ENCODE data around the gene MYF6. TPM values are rescaled to one million over a fixed set of nuclear protein-coding genes. Genes with fewer than 3 reads are reported as not detected.

The MYF6 gene
- total RNA-seq, 1 donor from 2014 or later = 1.4 TPM

DNA sequence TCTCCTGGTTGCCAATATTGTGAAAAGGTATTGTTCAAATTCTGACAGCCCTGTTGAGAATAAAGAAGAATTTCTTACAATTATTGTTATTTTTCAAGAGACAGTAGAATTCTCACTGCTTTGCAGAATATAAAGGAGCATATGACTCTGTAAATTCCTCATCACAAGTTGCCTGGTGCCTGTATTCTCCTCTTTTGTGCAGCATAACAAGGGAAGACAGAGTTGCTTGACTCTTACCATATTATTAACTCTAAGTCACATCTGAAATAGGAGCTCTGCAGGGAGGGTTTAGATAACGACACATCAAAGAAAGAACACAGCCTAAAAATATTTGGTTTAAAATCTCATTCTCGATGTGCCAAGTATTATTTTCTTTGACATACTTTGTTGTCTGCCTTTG is 40.4 kb downstream of the MYF6 start:
- Mint-ChIP-seq H3K27me3 (peaks cover 2% of the 10 kb centered on the region), H3K9me3 (no peaks in the 10 kb centered on the region), H3K4me3 (no peak overlapping the region), H3K4me1 (ENCODE audit: unreplicated experiment) (peaks cover 1% of the 10 kb centered on the region), H3K27ac (no peak overlapping the region), H3K36me3 (no peaks in the 10 kb centered on the region)
- TF ChIP-seq CTCF (conservative IDR thresholded peaks at IDR 0.05) = no peak
- no peak for DNase-seq (ENCODE audit: extremely low spot score, unreplicated experiment)

DNA sequence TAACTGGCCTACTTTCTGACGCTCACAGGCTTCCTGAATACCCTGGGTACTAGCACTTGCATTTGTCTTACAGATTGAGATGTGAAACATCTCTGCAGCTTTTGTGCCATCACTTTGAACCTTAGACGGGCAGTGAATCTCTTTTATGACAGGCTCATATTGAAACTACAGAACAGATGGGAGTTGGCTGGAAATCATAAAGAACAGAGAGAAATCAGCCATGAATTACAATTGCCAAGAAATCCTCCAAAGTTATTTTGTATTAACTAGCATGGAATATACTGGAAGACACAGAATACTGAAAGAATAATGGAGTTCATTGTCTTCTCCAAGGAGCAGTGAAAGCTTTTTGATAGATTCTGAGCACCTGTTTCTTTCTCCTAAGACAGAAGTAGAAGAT is 42.0 kb downstream of the MYF6 start:
- no peaks in the 10 kb centered on the region for H3K36me3 Mint-ChIP-seq
- DNase-seq (ENCODE audit: extremely low spot score, unreplicated experiment) = no peak
- TF ChIP-seq CTCF (conservative IDR thresholded peaks at IDR 0.05) = no peak

DNA sequence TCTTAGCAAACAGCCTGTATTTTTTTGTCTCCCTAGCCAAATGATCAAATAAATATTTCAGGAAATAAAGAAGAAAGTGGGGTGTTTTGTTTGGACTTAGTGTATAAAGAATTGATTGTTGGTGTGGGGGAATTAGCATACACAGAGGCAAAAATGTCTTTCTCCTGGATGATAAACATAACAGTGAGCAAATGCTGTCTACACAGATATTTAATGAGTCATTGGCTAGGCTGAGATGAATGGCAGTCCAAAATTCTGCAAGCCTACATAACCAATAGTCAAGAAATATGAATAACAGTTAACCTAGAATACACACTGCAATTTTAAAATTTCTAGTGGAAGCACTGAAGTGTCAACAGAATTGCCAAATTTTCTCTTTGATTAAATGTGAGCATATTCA is 45.0 kb downstream of the MYF6 start:
- no peaks in the 10 kb centered on the region for H3K27me3 Mint-ChIP-seq
- H3K4me3 Mint-ChIP-seq = no peak overlapping the region
- no peaks in the 10 kb centered on the region for H3K36me3 Mint-ChIP-seq
- no peak for DNase-seq (ENCODE audit: extremely low spot score, unreplicated experiment)
- no peak overlapping the region for H3K27ac Mint-ChIP-seq
- TF ChIP-seq CTCF (conservative IDR thresholded peaks at IDR 0.05) = no peak
- H3K4me1 Mint-ChIP-seq (ENCODE audit: unreplicated experiment) = no peaks in the 10 kb centered on the region
- H3K9me3 Mint-ChIP-seq = no peaks in the 10 kb centered on the region

More for the DNA sequence above, 42.0 kb downstream of the MYF6 start:
- Mint-ChIP-seq H3K27ac (no peak overlapping the region), H3K9me3 (no peaks in the 10 kb centered on the region), H3K4me3 (no peak overlapping the region), H3K27me3 (no peaks in the 10 kb centered on the region), H3K4me1 (ENCODE audit: unreplicated experiment) (no peaks in the 10 kb centered on the region)

- Mint-ChIP-seq H3K27me3 (no peaks in the 10 kb centered on the region), H3K9me3 (no peaks in the 10 kb centered on the region), H3K27ac (no peak overlapping the region), H3K36me3 (no peaks in the 10 kb centered on the region), H3K4me1 (ENCODE audit: unreplicated experiment) (no peaks in the 10 kb centered on the region), H3K4me3 (no peak overlapping the region)
- DNase-seq (ENCODE audit: extremely low spot score, unreplicated experiment) = no peak
- no peak for TF ChIP-seq CTCF (conservative IDR thresholded peaks at IDR 0.05)
Measured at GRCh38 chr12:80754274-80754673, 46.8 kb downstream of the MYF6 start.

DNA sequence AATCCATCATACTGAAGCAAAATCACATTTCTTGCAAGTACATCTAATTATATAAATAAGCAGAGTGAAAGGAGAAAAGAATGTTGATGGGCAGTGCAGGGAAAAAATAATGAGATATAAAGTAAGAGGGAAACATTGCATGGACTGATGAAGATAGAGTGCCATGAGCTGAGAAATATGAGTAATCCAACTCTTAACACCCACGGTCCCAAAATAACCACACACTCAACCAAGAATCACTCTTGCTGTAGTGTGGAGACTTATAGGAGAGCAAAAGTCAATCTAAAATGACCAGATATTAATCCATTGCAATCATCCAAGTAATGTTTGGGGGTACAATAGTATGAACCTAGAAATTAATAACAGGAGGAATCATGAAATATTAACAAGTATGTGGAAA is 49.4 kb downstream of the MYF6 start:
- TF ChIP-seq CTCF (conservative IDR thresholded peaks at IDR 0.05) = no peak
- no peak for DNase-seq (ENCODE audit: extremely low spot score, unreplicated experiment)
- Mint-ChIP-seq H3K27ac (no peak overlapping the region), H3K4me3 (no peak overlapping the region), H3K9me3 (no peaks in the 10 kb centered on the region), H3K27me3 (no peaks in the 10 kb centered on the region), H3K4me1 (ENCODE audit: unreplicated experiment) (peaks cover 3% of the 10 kb centered on the region), H3K36me3 (no peaks in the 10 kb centered on the region)

Other genes with a start within 250 kb of the MYF6 start
- gene MYF5, start 9.3 kb downstream of the MYF6 start, total RNA-seq (ENCODE audit: low replicate concordance) = not detected in 2 replicates
- 22.1 and 32.7 TPM in 2 replicates for gene LIN7A, start 230.3 kb downstream of the MYF6 start, total RNA-seq (ENCODE audit: low replicate concordance)